ENCODE data around the gene STK25.

Gene STK25

GRCh38 chr2:241532168-241532567 is 23.8 kb upstream of the STK25 start:
- no peaks in the 10 kb centered on the region for H3K36me3 ChIP-seq (ENCODE audit: control insufficient read depth in 2 of 2, insufficient read depth in 1 of 2, low read length in 2 of 2)
- no peaks in the 10 kb centered on the region for H3K4me1 ChIP-seq (ENCODE audit: control insufficient read depth, insufficient read depth, low read length)
- no peaks in the 10 kb centered on the region for H3K9me3 ChIP-seq (ENCODE audit: control insufficient read depth, insufficient read depth, low read depth, low read length)
- no peak overlapping the region for H3K4me3 ChIP-seq (ENCODE audit: low read depth, low read length)
- no peak overlapping the region for H3K27ac ChIP-seq (ENCODE audit: extremely low read depth, low read depth, low read length)
- POLR2A ChIA-PET = no interaction called here
- CTCF ChIA-PET = interaction anchor here (0.6 kb wide), 1 partner anchor 42 kb away, joined by 3 read pairs; no protein-coding TSS in a partner anchor
- no peak for TF ChIP-seq KLF16 (tag by site-specific recombination; IDR thresholded peaks at IDR 0.05)
- TF ChIP-seq PBX3 (CRISPR knock-in tag; IDR thresholded peaks at IDR 0.05) = no peak
- TF ChIP-seq ZNF112 (tag by site-specific recombination; IDR thresholded peaks at IDR 0.05) = no peak
- no peak for TF ChIP-seq ZEB2 (tag by site-specific recombination; IDR thresholded peaks at IDR 0.05)
- no peak for TF ChIP-seq ZNF433 (tag by site-specific recombination; IDR thresholded peaks at IDR 0.05; ENCODE audit: low read depth)
- TF ChIP-seq ZBTB26 (tag by site-specific recombination; optimal IDR thresholded peaks at IDR 0.05) = no peak
- TF ChIP-seq OSR2 (tag by site-specific recombination; IDR thresholded peaks at IDR 0.05) = no peak
- no peak for TF ChIP-seq ZNF324 (tag by site-specific recombination; IDR thresholded peaks at IDR 0.05)
- TF ChIP-seq ZBTB20 (tag by site-specific recombination; IDR thresholded peaks at IDR 0.05) = no peak
- TF ChIP-seq ZNF248 (tag by site-specific recombination; IDR thresholded peaks at IDR 0.05) = no peak
- TF ChIP-seq ZNF654 (tag by site-specific recombination; IDR thresholded peaks at IDR 0.05; ENCODE audit: low read depth) = no peak
- no peak for TF ChIP-seq ZNF530 (tag by site-specific recombination; IDR thresholded peaks at IDR 0.05; ENCODE audit: low read depth)
- TF ChIP-seq ZNF239 (tag by site-specific recombination; IDR thresholded peaks at IDR 0.05) = no peak
- TF ChIP-seq ZNF843 (tag by site-specific recombination; IDR thresholded peaks at IDR 0.05) = no peak
- no peak for TF ChIP-seq MEIS1 (CRISPR knock-in tag; IDR thresholded peaks at IDR 0.05; ENCODE audit: borderline replicate concordance)

GRCh38 chr2:241531161-241531722 is 22.9 kb upstream of the STK25 start:
- H3K4me3 ChIP-seq (ENCODE audit: low read depth, low read length) = no peak overlapping the region
- TF ChIP-seq ZBTB17 (tag by site-specific recombination; IDR thresholded peaks at IDR 0.05) = no peak
- TF ChIP-seq ZNF157 (tag by site-specific recombination; IDR thresholded peaks at IDR 0.05) = no peak
- no peak for TF ChIP-seq ZEB2 (tag by site-specific recombination; IDR thresholded peaks at IDR 0.05)
- TF ChIP-seq ZNF146 (tag by site-specific recombination; IDR thresholded peaks at IDR 0.05) = no peak
- TF ChIP-seq ZBTB26 (tag by site-specific recombination; optimal IDR thresholded peaks at IDR 0.05) = no peak
- no peak for TF ChIP-seq ZNF530 (tag by site-specific recombination; IDR thresholded peaks at IDR 0.05; ENCODE audit: low read depth)
- no peak for TF ChIP-seq ZNF324 (tag by site-specific recombination; IDR thresholded peaks at IDR 0.05)
- no peak for TF ChIP-seq GFI1B (tag by site-specific recombination; IDR thresholded peaks at IDR 0.05)
- no peak for TF ChIP-seq ZBTB6 (tag by site-specific recombination; IDR thresholded peaks at IDR 0.05)
- no peak for TF ChIP-seq ZNF2 (tag by site-specific recombination; IDR thresholded peaks at IDR 0.05)
- no peak for TF ChIP-seq ZFP3 (tag by site-specific recombination; IDR thresholded peaks at IDR 0.05; ENCODE audit: low read depth)
- CTCF ChIA-PET = interaction anchor here (0.6 kb wide), 1 partner anchor 11 kb away, joined by 3 read pairs; no protein-coding TSS in a partner anchor
- H3K4me1 ChIP-seq (ENCODE audit: control insufficient read depth, insufficient read depth, low read length) = no peaks in the 10 kb centered on the region
- POLR2A ChIA-PET = no interaction called here
- H3K36me3 ChIP-seq (ENCODE audit: control insufficient read depth in 2 of 2, insufficient read depth in 1 of 2, low read length in 2 of 2) = no peaks in the 10 kb centered on the region
- no peak overlapping the region for H3K27ac ChIP-seq (ENCODE audit: extremely low read depth, low read depth, low read length)
- no peaks in the 10 kb centered on the region for H3K9me3 ChIP-seq (ENCODE audit: control insufficient read depth, insufficient read depth, low read depth, low read length)
